Peyer's patch (tissue), 4 donors: ENCODE measurements around the gene FGF5.

Source experiments
- POLR2A ChIP-seq, 2 donors: fragments of 450-650 bp; IDR thresholded peaks; one replicate each; pipeline ENCODE4 v1.5.1; 2017; ENCODE audit warnings: antibody characterized with exemption in 2 of 2, mild to moderate bottlenecking in 2 of 2, moderate library complexity in 2 of 2
- TF ChIP-seq, protein P1 (sequence below), 6 experiments: fragments of 450-650 bp in 4 of 6; fragments of 200-600 bp in 2 of 6; sonication (generic) in 1 of 6; IDR thresholded peaks; one replicate each; pipeline ENCODE4 v1.5.1; 2017 to 2019; ENCODE audit warnings: antibody characterized with exemption in 6 of 6, mild to moderate bottlenecking in 3 of 6, moderate library complexity in 1 of 6

DNA sequence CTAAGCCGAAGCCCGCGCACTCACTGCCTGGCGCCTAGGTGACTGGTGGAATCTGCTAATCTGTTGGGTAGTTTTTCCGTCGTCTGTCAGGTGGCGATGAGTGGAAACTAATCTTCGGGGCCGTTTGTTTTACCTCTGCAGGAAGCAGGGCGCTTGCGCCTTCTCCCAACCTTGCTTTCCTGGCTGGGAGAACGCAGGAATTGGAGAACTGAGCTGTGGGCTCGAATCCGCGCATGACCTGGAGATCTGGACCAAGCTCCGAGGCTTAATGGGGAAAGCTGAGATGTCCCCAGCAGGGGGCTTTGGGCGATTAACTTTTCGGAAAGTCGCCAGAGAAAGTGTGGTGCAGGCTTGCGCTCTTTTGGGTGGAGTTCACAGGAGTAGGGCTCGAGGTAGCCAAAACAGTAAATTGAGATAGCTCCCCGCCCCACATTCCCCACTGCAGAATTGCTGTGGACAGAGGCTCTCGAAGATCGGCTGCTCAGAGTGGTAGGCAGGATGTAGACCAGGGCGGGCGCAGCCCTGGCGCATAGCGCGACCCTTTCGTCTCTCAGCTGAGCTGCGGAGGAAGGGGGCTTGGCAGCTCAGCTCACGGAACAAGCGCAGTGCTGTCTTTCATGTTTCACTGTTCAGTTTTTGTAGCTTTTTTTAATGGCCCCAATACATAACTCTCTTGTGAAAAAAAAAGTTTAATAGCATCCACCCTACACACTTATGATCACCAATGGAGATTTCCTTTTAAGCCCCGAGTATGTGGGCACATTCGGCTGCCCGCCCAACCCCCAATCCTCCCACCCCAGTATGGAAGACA lies 2.7 kb upstream of the FGF5 start:
- TF ChIP-seq, protein P1, sequence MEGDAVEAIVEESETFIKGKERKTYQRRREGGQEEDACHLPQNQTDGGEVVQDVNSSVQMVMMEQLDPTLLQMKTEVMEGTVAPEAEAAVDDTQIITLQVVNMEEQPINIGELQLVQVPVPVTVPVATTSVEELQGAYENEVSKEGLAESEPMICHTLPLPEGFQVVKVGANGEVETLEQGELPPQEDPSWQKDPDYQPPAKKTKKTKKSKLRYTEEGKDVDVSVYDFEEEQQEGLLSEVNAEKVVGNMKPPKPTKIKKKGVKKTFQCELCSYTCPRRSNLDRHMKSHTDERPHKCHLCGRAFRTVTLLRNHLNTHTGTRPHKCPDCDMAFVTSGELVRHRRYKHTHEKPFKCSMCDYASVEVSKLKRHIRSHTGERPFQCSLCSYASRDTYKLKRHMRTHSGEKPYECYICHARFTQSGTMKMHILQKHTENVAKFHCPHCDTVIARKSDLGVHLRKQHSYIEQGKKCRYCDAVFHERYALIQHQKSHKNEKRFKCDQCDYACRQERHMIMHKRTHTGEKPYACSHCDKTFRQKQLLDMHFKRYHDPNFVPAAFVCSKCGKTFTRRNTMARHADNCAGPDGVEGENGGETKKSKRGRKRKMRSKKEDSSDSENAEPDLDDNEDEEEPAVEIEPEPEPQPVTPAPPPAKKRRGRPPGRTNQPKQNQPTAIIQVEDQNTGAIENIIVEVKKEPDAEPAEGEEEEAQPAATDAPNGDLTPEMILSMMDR (IDR thresholded peaks at IDR 0.05), result no peak
- TF ChIP-seq POLR2A (IDR thresholded peaks at IDR 0.05), result no peak
